HL-60/S4 treated with retinoic acid at 250 ng/mL for 4 days and 3 days (cell line): ENCODE results near the gene METTL22.

Experiments used
- in situ Hi-C: fragments of 300-500 bp; cut with MboI; formaldehyde crosslinking; loops from 2 replicates; pipeline ENCODE4 v1.7.0; 2022; ENCODE audit warnings: low sequenced_read_pairs

Gene METTL22

GRCh38 chr16:8590811-8591210, 30.7 kb upstream of the METTL22 start:
- in situ Hi-C loops, result no loop called here

GRCh38 chr16:8591451-8591850, 30.0 kb upstream of the METTL22 start:
- in situ Hi-C loops, result no loop called here

GRCh38 chr16:8594149-8594666, 27.3 kb upstream of the METTL22 start:
- in situ Hi-C loops, result no loop called here

GRCh38 chr16:8595783-8596182, 25.7 kb upstream of the METTL22 start:
- in situ Hi-C loops, result no loop called here

- in situ Hi-C loops, result no loop called here
Measured at GRCh38 chr16:8596581-8596980, 24.9 kb upstream of the METTL22 start.

GRCh38 chr16:8600144-8600775, 21.2 kb upstream of the METTL22 start:
- in situ Hi-C loops, result no loop called here

- in situ Hi-C loops, result no loop called here
Measured at GRCh38 chr16:8605554-8605953, 15.9 kb upstream of the METTL22 start.

- in situ Hi-C loops, result no loop called here
Measured at GRCh38 chr16:8607214-8607613, 14.3 kb upstream of the METTL22 start.

- in situ Hi-C loops, result no loop called here
Measured at GRCh38 chr16:8611122-8611521, 10.4 kb upstream of the METTL22 start.

- in situ Hi-C loops, result no loop called here
Measured at GRCh38 chr16:8611886-8612600, 9.5 kb upstream of the METTL22 start.

- in situ Hi-C loops, result no loop called here
Measured at GRCh38 chr16:8614435-8615029, 7.0 kb upstream of the METTL22 start.

GRCh38 chr16:8619671-8620370, 1.7 kb upstream of the METTL22 start:
- in situ Hi-C loops, result no loop called here

GRCh38 chr16:8620535-8620934, 963 bp upstream of the METTL22 start:
- in situ Hi-C loops, result no loop called here

- in situ Hi-C loops, result no loop called here
Measured at GRCh38 chr16:8621222-8621571, 301 bp upstream of the METTL22 start.

GRCh38 chr16:8622315-8622656, 788 bp downstream of the METTL22 start:
- in situ Hi-C loops, result no loop called here

GRCh38 chr16:8623634-8624033, 2.1 kb downstream of the METTL22 start:
- in situ Hi-C loops, result no loop called here

GRCh38 chr16:8625491-8626087, 4.1 kb downstream of the METTL22 start:
- in situ Hi-C loops, result no loop called here

GRCh38 chr16:8626946-8627345, 5.4 kb downstream of the METTL22 start:
- in situ Hi-C loops, result no loop called here

GRCh38 chr16:8627456-8627855, 6.0 kb downstream of the METTL22 start:
- in situ Hi-C loops, result no loop called here

- in situ Hi-C loops, result no loop called here
Measured at GRCh38 chr16:8628981-8629725, 7.7 kb downstream of the METTL22 start.
